ENCODE measurements around the gene SEMA5B. TPM values are rescaled to one million over a fixed set of nuclear protein-coding genes. Genes with fewer than 3 reads are reported as not detected.

The SEMA5B gene
- polyA plus RNA-seq, 1 donor (not counting 4 experiments of a cell fraction or from before 2014, with no cell fraction given): 0.04 TPM

DNA sequence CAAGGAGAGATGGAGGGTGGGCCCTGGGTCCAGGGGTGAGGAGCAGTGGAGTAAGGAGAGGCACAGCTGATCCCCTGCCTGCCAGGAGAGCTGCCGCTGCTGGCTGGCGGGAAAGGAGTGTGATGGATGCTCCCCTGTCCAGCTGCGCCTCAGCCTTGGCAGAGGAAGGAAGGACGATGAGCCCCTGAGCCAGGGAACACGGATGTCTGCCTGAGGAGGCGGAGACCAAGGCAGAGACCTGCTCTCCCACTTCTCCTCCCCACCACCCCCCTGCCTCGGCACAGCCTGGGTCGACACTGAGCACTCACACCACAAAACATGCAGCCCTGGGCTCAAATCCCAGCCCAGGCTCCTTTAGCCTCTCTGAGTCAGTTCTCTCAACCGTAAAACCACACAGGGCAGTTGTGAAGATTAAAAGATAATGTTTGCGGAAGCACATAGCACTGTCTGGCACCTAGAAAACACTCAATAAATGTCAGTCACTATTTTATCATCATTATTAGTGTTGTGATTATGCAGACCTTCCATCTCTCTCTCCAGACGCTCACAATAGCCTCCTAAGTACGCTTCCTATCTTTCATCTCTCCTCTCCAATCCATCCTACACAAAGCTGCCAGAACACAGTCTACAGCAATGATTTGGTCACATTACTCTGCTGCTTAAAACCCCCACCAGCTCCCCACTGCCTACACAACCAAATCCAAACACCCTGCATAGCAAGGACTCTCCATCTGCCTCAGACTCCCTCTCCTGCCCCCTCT lies 52.2 kb downstream of the SEMA5B start:
- Histone ChIP-seq H3K79me2 (ENCODE audit: control insufficient read depth, insufficient read depth, low read length) (no peaks in the 10 kb centered on the region), H3K4me3 (ENCODE audit: control insufficient read depth in 2 of 3, extremely low read depth in 1 of 3, insufficient read depth in 2 of 3, low read depth in 1 of 3, low read length in 3 of 3) (no peak overlapping the region), H3K4me1 (ENCODE audit: control insufficient read depth, extremely low read depth, insufficient read depth, low read length) (peaks cover 12% of the 10 kb centered on the region), H4K20me1 (ENCODE audit: control insufficient read depth, extremely low read depth, insufficient read depth, low read length) (no peaks in the 10 kb centered on the region), H3K9ac (ENCODE audit: control insufficient read depth, extremely low read depth, insufficient read depth, low read length) (no peak overlapping the region), H3K9me3 (ENCODE audit: control insufficient read depth, low read depth, low read length) (no peaks in the 10 kb centered on the region), H3K27ac (ENCODE audit: control insufficient read depth, insufficient read depth, low read length) (no peak overlapping the region), H3K36me3 (ENCODE audit: control insufficient read depth in 2 of 2, extremely low read depth in 1 of 2, insufficient read depth in 2 of 2, low read length in 2 of 2) (no peaks in the 10 kb centered on the region), H2AFZ (ENCODE audit: control insufficient read depth, low read length) (no peak overlapping the region), H3K27me3 (ENCODE audit: control insufficient read depth, extremely low read depth, insufficient read depth, low read length) (peaks cover 41% of the 10 kb centered on the region), H3K4me2 (ENCODE audit: control insufficient read depth, extremely low read depth, insufficient read depth, low read depth, low read length) (no peak overlapping the region), H3K9me1 (ENCODE audit: control insufficient read depth, extremely low read depth, insufficient read depth, low read length) (no peaks in the 10 kb centered on the region)
- TF ChIP-seq, protein P1, sequence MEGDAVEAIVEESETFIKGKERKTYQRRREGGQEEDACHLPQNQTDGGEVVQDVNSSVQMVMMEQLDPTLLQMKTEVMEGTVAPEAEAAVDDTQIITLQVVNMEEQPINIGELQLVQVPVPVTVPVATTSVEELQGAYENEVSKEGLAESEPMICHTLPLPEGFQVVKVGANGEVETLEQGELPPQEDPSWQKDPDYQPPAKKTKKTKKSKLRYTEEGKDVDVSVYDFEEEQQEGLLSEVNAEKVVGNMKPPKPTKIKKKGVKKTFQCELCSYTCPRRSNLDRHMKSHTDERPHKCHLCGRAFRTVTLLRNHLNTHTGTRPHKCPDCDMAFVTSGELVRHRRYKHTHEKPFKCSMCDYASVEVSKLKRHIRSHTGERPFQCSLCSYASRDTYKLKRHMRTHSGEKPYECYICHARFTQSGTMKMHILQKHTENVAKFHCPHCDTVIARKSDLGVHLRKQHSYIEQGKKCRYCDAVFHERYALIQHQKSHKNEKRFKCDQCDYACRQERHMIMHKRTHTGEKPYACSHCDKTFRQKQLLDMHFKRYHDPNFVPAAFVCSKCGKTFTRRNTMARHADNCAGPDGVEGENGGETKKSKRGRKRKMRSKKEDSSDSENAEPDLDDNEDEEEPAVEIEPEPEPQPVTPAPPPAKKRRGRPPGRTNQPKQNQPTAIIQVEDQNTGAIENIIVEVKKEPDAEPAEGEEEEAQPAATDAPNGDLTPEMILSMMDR (optimal IDR thresholded peaks at IDR 0.05 in 1 of 3, IDR thresholded peaks at IDR 0.05 in 1 of 3, conservative IDR thresholded peaks at IDR 0.05 in 1 of 3; ENCODE audit: extremely low read depth in 1 of 3, insufficient read depth in 2 of 3, low read length in 3 of 3): no peak
- TF ChIP-seq EZH2 (IDR thresholded peaks at IDR 0.05; ENCODE audit: low read length): no peak
- dilution Hi-C loops (cut with MboI; ENCODE audit: extremely low pct_ligation_motif_present, low sequenced_read_pairs): no loop called here
- FAIRE-seq: no peak
- no peak for DNase-seq (ENCODE audit: low read depth, low spot score)

DNA sequence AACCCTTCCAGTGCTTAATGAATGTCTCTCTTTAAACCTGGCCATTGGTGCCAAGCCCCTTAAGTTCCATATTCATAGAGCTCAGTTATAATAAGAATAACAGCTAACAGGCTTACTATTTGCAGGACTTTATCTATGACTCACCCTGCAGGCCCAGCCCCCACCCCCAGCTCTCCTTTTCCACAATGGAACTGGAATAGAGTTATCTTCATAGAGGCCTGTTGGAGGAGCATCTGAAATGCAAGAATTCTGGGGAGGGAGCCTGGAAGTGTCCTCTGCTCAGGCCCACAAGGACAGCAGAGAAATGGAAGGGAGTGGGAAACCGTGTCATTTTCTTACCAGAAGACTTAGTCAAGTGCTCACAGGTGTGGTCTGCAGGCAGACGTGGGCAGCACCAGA lies 52.8 kb downstream of the SEMA5B start:
- H3K4me2 ChIP-seq (ENCODE audit: control insufficient read depth, extremely low read depth, insufficient read depth, low read depth, low read length): no peak overlapping the region
- H3K79me2 ChIP-seq (ENCODE audit: control insufficient read depth, insufficient read depth, low read length): no peaks in the 10 kb centered on the region
- H3K9ac ChIP-seq (ENCODE audit: control insufficient read depth, extremely low read depth, insufficient read depth, low read length): no peak overlapping the region
- no peak overlapping the region for H3K27ac ChIP-seq (ENCODE audit: control insufficient read depth, insufficient read depth, low read length)
- H3K27me3 ChIP-seq (ENCODE audit: control insufficient read depth, extremely low read depth, insufficient read depth, low read length): peaks cover 44% of the 10 kb centered on the region
- H3K4me3 ChIP-seq (ENCODE audit: control insufficient read depth in 2 of 3, extremely low read depth in 1 of 3, insufficient read depth in 2 of 3, low read depth in 1 of 3, low read length in 3 of 3): no peak overlapping the region
- no peaks in the 10 kb centered on the region for H4K20me1 ChIP-seq (ENCODE audit: control insufficient read depth, extremely low read depth, insufficient read depth, low read length)
- no peaks in the 10 kb centered on the region for H3K9me3 ChIP-seq (ENCODE audit: control insufficient read depth, low read depth, low read length)
- H3K4me1 ChIP-seq (ENCODE audit: control insufficient read depth, extremely low read depth, insufficient read depth, low read length): peaks cover 12% of the 10 kb centered on the region
- TF ChIP-seq, protein P1 (optimal IDR thresholded peaks at IDR 0.05 in 1 of 3, IDR thresholded peaks at IDR 0.05 in 1 of 3, conservative IDR thresholded peaks at IDR 0.05 in 1 of 3; ENCODE audit: extremely low read depth in 1 of 3, insufficient read depth in 2 of 3, low read length in 3 of 3): no peak
- no peak for TF ChIP-seq EZH2 (IDR thresholded peaks at IDR 0.05; ENCODE audit: low read length)
- H2AFZ ChIP-seq (ENCODE audit: control insufficient read depth, low read length): no peak overlapping the region
- no peak for FAIRE-seq
- DNase-seq (ENCODE audit: low read depth, low spot score): no peak
- dilution Hi-C loops (cut with MboI; ENCODE audit: extremely low pct_ligation_motif_present, low sequenced_read_pairs): no loop called here
- no peaks in the 10 kb centered on the region for H3K9me1 ChIP-seq (ENCODE audit: control insufficient read depth, extremely low read depth, insufficient read depth, low read length)
- no peaks in the 10 kb centered on the region for H3K36me3 ChIP-seq (ENCODE audit: control insufficient read depth in 2 of 2, extremely low read depth in 1 of 2, insufficient read depth in 2 of 2, low read length in 2 of 2)
